PFSK-1 (cell line): ENCODE results near the gene MTA2.

Experiments used
- POLR2AphosphoS5 ChIP-seq: IDR thresholded peaks from 2 replicates; pipeline ENCODE4 v1.6.1; 2012; ENCODE audit warnings: low read depth, mild to moderate bottlenecking, control low read depth, low read length, moderate library complexity
- SIN3A ChIP-seq: IDR thresholded peaks from 2 replicates; pipeline ENCODE4 v1.6.1; 2012; ENCODE audit warnings: mild to moderate bottlenecking, low read length, moderate library complexity, borderline replicate concordance; ENCODE audit not compliant: insufficient read depth
- TF ChIP-seq, protein P1 (sequence below), 2 experiments: IDR thresholded peaks; 2 replicates each; pipeline versions ENCODE4 v1.6.1 to v1.8.0; 2011 to 2012; ENCODE audit warnings: low read depth in 2 of 2, low read length in 2 of 2, control low read depth in 1 of 2, inconsistent platforms in 1 of 2, mild to moderate bottlenecking in 1 of 2, moderate library complexity in 1 of 2; ENCODE audit not compliant: insufficient read depth in 1 of 2

DNA sequence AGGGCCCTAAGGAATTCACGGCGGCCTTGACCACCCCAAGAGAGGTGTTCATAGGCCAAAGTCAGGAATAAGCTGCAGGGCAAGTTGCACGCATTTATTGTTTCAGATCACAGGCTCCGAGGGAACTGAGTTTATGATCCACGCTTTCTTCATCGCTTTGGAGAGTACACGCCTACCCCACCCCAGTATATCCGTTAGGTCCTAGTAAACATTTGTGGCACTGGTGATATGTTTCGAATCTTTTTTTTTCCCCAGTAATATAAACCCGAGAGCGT is 43.9 kb upstream of the MTA2 start:
- TF ChIP-seq SIN3A (no peak; the same call in 1 of the 2 replicates), POLR2AphosphoS5 (no peak)
- TF ChIP-seq, protein P1, sequence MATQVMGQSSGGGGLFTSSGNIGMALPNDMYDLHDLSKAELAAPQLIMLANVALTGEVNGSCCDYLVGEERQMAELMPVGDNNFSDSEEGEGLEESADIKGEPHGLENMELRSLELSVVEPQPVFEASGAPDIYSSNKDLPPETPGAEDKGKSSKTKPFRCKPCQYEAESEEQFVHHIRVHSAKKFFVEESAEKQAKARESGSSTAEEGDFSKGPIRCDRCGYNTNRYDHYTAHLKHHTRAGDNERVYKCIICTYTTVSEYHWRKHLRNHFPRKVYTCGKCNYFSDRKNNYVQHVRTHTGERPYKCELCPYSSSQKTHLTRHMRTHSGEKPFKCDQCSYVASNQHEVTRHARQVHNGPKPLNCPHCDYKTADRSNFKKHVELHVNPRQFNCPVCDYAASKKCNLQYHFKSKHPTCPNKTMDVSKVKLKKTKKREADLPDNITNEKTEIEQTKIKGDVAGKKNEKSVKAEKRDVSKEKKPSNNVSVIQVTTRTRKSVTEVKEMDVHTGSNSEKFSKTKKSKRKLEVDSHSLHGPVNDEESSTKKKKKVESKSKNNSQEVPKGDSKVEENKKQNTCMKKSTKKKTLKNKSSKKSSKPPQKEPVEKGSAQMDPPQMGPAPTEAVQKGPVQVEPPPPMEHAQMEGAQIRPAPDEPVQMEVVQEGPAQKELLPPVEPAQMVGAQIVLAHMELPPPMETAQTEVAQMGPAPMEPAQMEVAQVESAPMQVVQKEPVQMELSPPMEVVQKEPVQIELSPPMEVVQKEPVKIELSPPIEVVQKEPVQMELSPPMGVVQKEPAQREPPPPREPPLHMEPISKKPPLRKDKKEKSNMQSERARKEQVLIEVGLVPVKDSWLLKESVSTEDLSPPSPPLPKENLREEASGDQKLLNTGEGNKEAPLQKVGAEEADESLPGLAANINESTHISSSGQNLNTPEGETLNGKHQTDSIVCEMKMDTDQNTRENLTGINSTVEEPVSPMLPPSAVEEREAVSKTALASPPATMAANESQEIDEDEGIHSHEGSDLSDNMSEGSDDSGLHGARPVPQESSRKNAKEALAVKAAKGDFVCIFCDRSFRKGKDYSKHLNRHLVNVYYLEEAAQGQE (IDR thresholded peaks at IDR 0.05; ENCODE audit: insufficient read depth in 1 of 2, low read depth in 2 of 2, low read length in 2 of 2): no peak
